ENCODE data around the gene HBD.
"Not testable (repeated sequence)": the region's sequence is repeated elsewhere in the genome, so short reads cannot be mapped to it uniquely, and the experiment has no call there.

The HBD gene

GRCh38 chr11:5252919-5253265 lies 18.6 kb upstream of the HBD start:
- no peak overlapping the region for H3K4me3 ChIP-seq (replicated peaks; ENCODE audit: low read depth, low read length)
- no peak for DNase-seq (ENCODE audit: low read depth)
- TF ChIP-seq CTCF (IDR thresholded peaks at IDR 0.05; ENCODE audit: low read length, missing control alignments): no peak

GRCh38 chr11:5252192-5252918 lies 18.1 kb upstream of the HBD start:
- no peak for TF ChIP-seq CTCF (IDR thresholded peaks at IDR 0.05; ENCODE audit: low read length, missing control alignments)
- no peak for DNase-seq (ENCODE audit: low read depth)
- no peak overlapping the region for H3K4me3 ChIP-seq (replicated peaks; ENCODE audit: low read depth, low read length)

- TF ChIP-seq CTCF (IDR thresholded peaks at IDR 0.05; ENCODE audit: low read length, missing control alignments): no peak
- DNase-seq (ENCODE audit: low read depth): no peak
- H3K4me3 ChIP-seq (replicated peaks; ENCODE audit: low read depth, low read length): no peak overlapping the region
These were observed 17.5 kb upstream of the HBD start for GRCh38 chr11:5251746-5252145.

DNA sequence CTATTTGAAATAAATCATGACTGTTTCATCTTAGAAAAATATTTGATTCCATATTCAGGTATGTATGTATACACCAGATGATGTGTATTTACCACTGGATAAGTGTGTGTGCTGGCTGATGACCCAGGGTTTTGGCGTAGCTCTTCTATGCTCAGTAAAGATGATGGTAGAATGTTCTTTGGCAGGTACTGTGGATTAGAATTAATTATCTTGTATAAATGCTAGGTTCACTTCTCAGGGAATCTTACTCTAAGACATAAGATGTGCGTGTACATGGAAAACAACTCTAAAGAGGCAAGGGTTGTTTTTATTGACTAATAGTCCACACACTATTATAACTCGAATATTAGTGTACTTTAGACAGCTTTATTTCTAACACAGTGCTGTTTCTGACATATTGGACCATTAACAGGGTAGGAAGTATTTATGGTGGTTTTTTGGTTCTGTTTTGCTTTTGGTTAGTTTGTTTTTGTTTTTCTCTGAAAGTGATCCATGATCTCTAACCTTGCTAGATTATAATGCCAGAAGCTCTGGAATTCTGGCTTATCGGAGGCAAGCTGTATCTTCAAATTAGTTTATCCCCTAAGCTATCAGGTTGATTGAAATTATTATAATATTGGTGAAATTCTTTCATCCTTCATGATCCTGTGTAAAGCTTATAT lies 16.4 kb upstream of the HBD start:
- H3K4me3 ChIP-seq (replicated peaks; ENCODE audit: low read depth, low read length): no peak overlapping the region
- TF ChIP-seq CTCF (IDR thresholded peaks at IDR 0.05; ENCODE audit: low read length, missing control alignments): no peak
- DNase-seq (ENCODE audit: low read depth): no peak

DNA sequence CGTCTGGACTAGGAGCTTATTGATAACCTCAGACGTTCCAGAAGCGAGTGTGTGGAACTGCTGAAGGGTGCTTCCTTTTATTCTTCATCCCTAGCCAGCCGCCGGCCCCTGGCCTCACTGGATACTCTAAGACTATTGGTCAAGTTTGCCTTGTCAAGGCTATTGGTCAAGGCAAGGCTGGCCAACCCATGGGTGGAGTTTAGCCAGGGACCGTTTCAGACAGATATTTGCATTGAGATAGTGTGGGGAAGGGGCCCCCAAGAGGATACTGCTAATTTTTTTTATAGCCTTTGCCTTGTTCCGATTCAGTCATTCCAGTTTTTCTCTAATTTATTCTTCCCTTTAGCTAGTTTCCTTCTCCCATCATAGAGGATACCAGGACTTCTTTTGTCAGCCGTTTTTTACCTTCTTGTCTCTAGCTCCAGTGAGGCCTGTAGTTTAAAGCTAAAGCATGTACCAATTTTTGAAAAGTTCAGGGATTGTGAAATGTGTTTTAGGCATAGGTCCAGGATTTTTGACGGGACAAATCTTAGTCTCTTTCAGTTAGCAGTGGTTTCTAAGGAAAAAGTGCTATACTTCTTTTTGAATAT lies 15.6 kb upstream of the HBD start, which contains the start of gene HBG1:
TSS of gene HBG1 (minus strand) at position 51 of the 590 bp plus-strand sequence. CDS start 53 bp downstream, outside the sequence.
- H3K4me3 ChIP-seq (replicated peaks; ENCODE audit: low read depth, low read length): not testable (repeated sequence)
- DNase-seq (ENCODE audit: low read depth): peak; percentile 29

GRCh38 chr11:5248498-5248897 lies 14.2 kb upstream of the HBD start:
- H3K4me3 ChIP-seq (replicated peaks; ENCODE audit: low read depth, low read length); DNase-seq (ENCODE audit: low read depth): not testable (repeated sequence)

DNA sequence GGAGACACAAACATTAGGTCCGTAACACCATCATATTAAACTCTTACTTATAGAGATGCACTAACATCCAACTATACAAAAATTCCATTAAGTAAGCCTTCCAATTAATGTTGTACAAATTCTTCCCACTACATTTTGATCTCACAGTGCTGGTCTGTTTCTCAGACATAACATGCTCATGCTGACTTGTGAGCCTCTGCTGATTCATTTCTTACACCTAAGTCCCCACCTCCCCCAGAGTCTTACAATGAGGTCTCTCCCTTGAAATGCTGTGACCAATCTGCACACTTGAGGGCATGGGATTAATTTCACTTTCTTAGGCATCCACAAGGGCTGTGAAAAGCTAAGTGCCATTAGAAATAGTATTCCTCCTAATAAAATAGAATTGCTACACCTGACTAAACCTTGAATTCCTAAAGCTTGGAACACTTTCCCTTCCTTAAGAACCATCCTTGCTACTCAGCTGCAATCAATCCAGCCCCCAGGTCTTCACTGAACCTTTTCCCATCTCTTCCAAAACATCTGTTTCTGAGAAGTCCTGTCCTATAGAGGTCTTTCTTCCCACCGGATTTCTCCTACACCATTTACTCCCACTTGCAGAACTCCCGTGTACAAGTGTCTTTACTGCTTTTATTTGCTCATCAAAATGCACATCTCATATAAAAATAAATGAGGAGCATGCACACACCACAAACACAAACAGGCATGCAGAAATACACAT lies 13.3 kb upstream of the HBD start:
- H3K4me3 ChIP-seq (replicated peaks; ENCODE audit: low read depth, low read length): no peak overlapping the region
- no peak for TF ChIP-seq CTCF (IDR thresholded peaks at IDR 0.05; ENCODE audit: low read length, missing control alignments)
- DNase-seq (ENCODE audit: low read depth): no peak
